OCI-LY3 (cell line): Measurements from ENCODE around the gene ACSF3.

Source experiments
- CTCF ChIP-seq: fragments of 200-600, 300-600 bp; sonication (generic); IDR thresholded peaks from 2 replicates; pipeline ENCODE4 v1.5.1; 2014; ENCODE audit warnings: antibody characterized with exemption, low read length, low read depth
- EZH2phosphoT487 ChIP-seq: fragments of 200-600 bp; shearing (Covaris generic); IDR thresholded peaks from 2 replicates; pipeline ENCODE4 v1.6.1; 2018; ENCODE audit warnings: antibody characterized with exemption, mixed run types, low read depth

GRCh38 chr16:89176717-89177116 lies 83.1 kb downstream of the ACSF3 start:
- TF ChIP-seq CTCF (no peak), EZH2phosphoT487 (no peak)
